ENCODE measurements around the gene DLL1.

DNA sequence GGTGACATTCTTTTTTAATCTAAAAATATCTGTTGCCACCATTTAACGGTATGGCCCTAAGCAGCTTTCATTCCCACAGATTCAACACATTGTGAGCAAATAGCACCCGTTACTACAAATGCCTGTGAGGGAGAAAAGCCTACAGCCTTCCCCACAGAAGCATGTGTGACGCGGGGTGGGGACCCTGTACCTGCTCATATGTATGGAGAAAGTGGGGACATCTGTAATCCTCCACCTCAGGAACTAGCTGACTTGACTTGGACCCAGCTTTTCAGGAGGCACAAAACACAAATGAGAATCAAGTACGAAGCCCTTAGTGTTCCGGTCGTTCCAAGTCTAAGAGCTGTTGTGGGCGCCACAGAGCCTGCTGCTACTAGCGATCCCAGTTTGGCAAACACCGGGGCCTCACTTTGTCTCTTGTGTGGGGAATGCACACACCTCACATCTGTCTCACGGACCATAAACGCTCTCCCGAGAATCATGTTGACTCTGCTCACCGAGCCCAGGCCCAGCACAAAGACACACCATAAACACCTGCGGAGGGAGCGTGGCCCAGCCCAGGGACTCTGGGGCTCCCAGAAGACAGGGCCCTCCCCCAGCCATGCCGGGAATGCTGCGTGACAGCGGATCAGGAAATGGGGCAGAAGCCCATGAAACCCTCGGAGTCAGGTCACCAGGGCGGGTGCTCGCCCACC lies 21.6 kb downstream of the DLL1 start:
- no peak for TF ChIP-seq EZH2 (IDR thresholded peaks at IDR 0.05; ENCODE audit: borderline replicate concordance, low read length)
- TF ChIP-seq, protein P1, sequence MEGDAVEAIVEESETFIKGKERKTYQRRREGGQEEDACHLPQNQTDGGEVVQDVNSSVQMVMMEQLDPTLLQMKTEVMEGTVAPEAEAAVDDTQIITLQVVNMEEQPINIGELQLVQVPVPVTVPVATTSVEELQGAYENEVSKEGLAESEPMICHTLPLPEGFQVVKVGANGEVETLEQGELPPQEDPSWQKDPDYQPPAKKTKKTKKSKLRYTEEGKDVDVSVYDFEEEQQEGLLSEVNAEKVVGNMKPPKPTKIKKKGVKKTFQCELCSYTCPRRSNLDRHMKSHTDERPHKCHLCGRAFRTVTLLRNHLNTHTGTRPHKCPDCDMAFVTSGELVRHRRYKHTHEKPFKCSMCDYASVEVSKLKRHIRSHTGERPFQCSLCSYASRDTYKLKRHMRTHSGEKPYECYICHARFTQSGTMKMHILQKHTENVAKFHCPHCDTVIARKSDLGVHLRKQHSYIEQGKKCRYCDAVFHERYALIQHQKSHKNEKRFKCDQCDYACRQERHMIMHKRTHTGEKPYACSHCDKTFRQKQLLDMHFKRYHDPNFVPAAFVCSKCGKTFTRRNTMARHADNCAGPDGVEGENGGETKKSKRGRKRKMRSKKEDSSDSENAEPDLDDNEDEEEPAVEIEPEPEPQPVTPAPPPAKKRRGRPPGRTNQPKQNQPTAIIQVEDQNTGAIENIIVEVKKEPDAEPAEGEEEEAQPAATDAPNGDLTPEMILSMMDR (IDR thresholded peaks at IDR 0.05; ENCODE audit: low read length), result no peak
